Parathyroid adenoma (tissue), 2 donors: ENCODE measurements around the gene TNS4.

ENCODE experiments used
- H2AFZ ChIP-seq: fragments of 300-600 bp; sonication (generic); one replicate; pipeline ENCODE4 v1.7.0; 2017; ENCODE audit warnings: antibody characterized with exemption, mild to moderate bottlenecking
- H3K27ac ChIP-seq: fragments of 300-600 bp; sonication (generic); one replicate; pipeline ENCODE4 v1.7.0; 2017
- H3K27me3 ChIP-seq: fragments of 300-600 bp; sonication (generic); one replicate; pipeline ENCODE4 v1.7.0; 2017; ENCODE audit warnings: low read length; ENCODE audit not compliant: control insufficient read depth, insufficient read depth
- H3K36me3 ChIP-seq: fragments of 300-600 bp; sonication (generic); one replicate; pipeline ENCODE4 v1.7.0; 2017; ENCODE audit warnings: low read length; ENCODE audit not compliant: control insufficient read depth, insufficient read depth
- H3K4me1 ChIP-seq: fragments of 300-600 bp; sonication (generic); one replicate; pipeline ENCODE4 v1.7.0; 2017; ENCODE audit warnings: control low read depth
- H3K4me2 ChIP-seq: fragments of 300-600 bp; sonication (generic); one replicate; pipeline ENCODE4 v1.7.0; 2017; ENCODE audit warnings: low read length
- H3K4me3 ChIP-seq: fragments of 300-600 bp; sonication (generic); one replicate; pipeline ENCODE4 v1.7.0; 2017; ENCODE audit warnings: low read depth, low read length
- H3K79me2 ChIP-seq: fragments of 300-600 bp; sonication (generic); one replicate; pipeline ENCODE4 v1.7.0; 2017; ENCODE audit warnings: control low read depth
- H3K9ac ChIP-seq: fragments of 300-600 bp; sonication (generic); one replicate; pipeline ENCODE4 v1.7.0; 2017; ENCODE audit warnings: mild to moderate bottlenecking
- H3K9me3 ChIP-seq: fragments of 300-600 bp; sonication (generic); one replicate; pipeline ENCODE4 v1.7.0; 2017; ENCODE audit warnings: low read length; ENCODE audit not compliant: control insufficient read depth
- CTCF ChIP-seq: fragments of 300-600 bp; sonication (generic); IDR thresholded peaks from one replicate; pipeline ENCODE4 v1.7.0; 2017; ENCODE audit warnings: antibody characterized with exemption, mild to moderate bottlenecking
- donor health status: primary hyperparathyroidism.

Gene TNS4

GRCh38 chr17:40462343-40463121, 38.9 kb downstream of the TNS4 start:
- H3K4me1 ChIP-seq, result no peaks in the 10 kb centered on the region
- H3K9me3 ChIP-seq, result no peaks in the 10 kb centered on the region
- no peaks in the 10 kb centered on the region for H3K27me3 ChIP-seq
- no peaks in the 10 kb centered on the region for H3K36me3 ChIP-seq
- H3K4me2 ChIP-seq, result no peak overlapping the region
- H3K9ac ChIP-seq, result no peak overlapping the region
- H3K4me3 ChIP-seq, result no peak overlapping the region
- H3K79me2 ChIP-seq, result no peaks in the 10 kb centered on the region
- TF ChIP-seq CTCF, result no peak
- no peak overlapping the region for H2AFZ ChIP-seq
- no peak overlapping the region for H3K27ac ChIP-seq

GRCh38 chr17:40461732-40462342, 39.6 kb downstream of the TNS4 start:
- no peaks in the 10 kb centered on the region for H3K4me1 ChIP-seq
- no peak overlapping the region for H3K4me3 ChIP-seq
- no peak overlapping the region for H2AFZ ChIP-seq
- no peak overlapping the region for H3K27ac ChIP-seq
- no peak for TF ChIP-seq CTCF
- H3K27me3 ChIP-seq, result no peaks in the 10 kb centered on the region
- no peak overlapping the region for H3K9ac ChIP-seq
- H3K4me2 ChIP-seq, result no peak overlapping the region
- H3K9me3 ChIP-seq, result no peaks in the 10 kb centered on the region
- H3K79me2 ChIP-seq, result no peaks in the 10 kb centered on the region
- no peaks in the 10 kb centered on the region for H3K36me3 ChIP-seq

GRCh38 chr17:40460968-40461731, 40.3 kb downstream of the TNS4 start:
- TF ChIP-seq CTCF, result no peak
- Histone ChIP-seq H3K4me3 (no peak overlapping the region), H2AFZ (no peak overlapping the region), H3K4me1 (no peaks in the 10 kb centered on the region), H3K4me2 (no peak overlapping the region), H3K36me3 (no peaks in the 10 kb centered on the region), H3K9ac (no peak overlapping the region), H3K27me3 (no peaks in the 10 kb centered on the region), H3K79me2 (no peaks in the 10 kb centered on the region), H3K9me3 (no peaks in the 10 kb centered on the region), H3K27ac (no peak overlapping the region)

DNA sequence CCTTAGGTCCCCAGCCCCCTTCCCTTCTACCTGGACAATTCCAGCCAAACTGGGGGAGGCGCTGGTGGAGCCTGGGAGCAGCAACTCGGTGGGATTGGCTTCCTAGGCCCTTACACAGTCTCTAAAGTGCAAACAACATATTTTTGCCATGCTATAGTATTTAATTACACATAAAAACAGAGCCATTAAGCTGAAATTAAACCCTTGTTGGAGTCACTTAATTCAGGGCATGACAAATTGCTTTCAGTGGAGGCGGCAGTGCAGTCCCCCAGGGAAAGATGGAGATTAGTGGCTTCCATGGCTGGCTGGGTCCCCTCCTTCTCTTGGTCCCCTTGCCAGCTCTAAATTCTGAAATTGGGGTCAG, 40.8 kb downstream of the TNS4 start:
- H2AFZ ChIP-seq, result no peak overlapping the region
- H3K4me1 ChIP-seq, result no peaks in the 10 kb centered on the region
- H3K4me3 ChIP-seq, result no peak overlapping the region
- no peak overlapping the region for H3K9ac ChIP-seq
- H3K9me3 ChIP-seq, result no peaks in the 10 kb centered on the region
- no peaks in the 10 kb centered on the region for H3K79me2 ChIP-seq
- no peak overlapping the region for H3K4me2 ChIP-seq
- H3K27me3 ChIP-seq, result no peaks in the 10 kb centered on the region
- no peaks in the 10 kb centered on the region for H3K36me3 ChIP-seq
- TF ChIP-seq CTCF, result no peak
- H3K27ac ChIP-seq, result no peak overlapping the region
